OCI-LY3 (cell line): ENCODE data around the gene IGFL1.
"Not testable (repeated sequence)": the region's sequence is repeated elsewhere in the genome, so short reads cannot be mapped to it uniquely, and the experiment has no call there.

Experiments used
- H2AFZ ChIP-seq: fragments of 200-600, 300-600 bp; shearing (Covaris generic); 2 replicates; pipeline ENCODE4 v1.6.0; 2014; ENCODE audit warnings: antibody characterized with exemption, low read depth, low read length
- H3K27ac ChIP-seq: fragments of 200-600, 300-600 bp; sonication (generic); 2 replicates; pipeline ENCODE4 v1.5.1; 2014; ENCODE audit warnings: mild to moderate bottlenecking, low read length, moderate library complexity, mixed read lengths
- H3K27me3 ChIP-seq: fragments of 200-600, 300-600 bp; sonication (generic); 2 replicates; pipeline ENCODE4 v1.6.1; 2014; ENCODE audit warnings: low read depth, low read length, mixed read lengths
- H3K36me3 ChIP-seq: fragments of 200-600, 300-600 bp; sonication (generic); replicated peaks from 2 replicates; pipeline ENCODE3; 2014; ENCODE audit warnings: low read depth, low read length, mixed read lengths
- H3K4me1 ChIP-seq: fragments of 300-600, 200-600 bp; sonication (generic); 2 replicates; pipeline ENCODE4 v1.6.1; 2014; ENCODE audit warnings: low read length, mixed read lengths
- H3K4me2 ChIP-seq: fragments of 200-600, 300-600 bp; sonication (generic); 2 replicates; pipeline ENCODE4 v1.6.1; 2014; ENCODE audit warnings: low read length, mixed read lengths
- H3K4me3 ChIP-seq: fragments of 300-600, 200-600 bp; sonication (generic); 2 replicates; pipeline ENCODE4 v1.5.1; 2014; ENCODE audit warnings: antibody characterized with exemption, mild to moderate bottlenecking, low read length, moderate library complexity
- H3K79me2 ChIP-seq: fragments of 300-600, 200-600 bp; shearing (Covaris generic); 2 replicates; pipeline ENCODE4 v1.6.1; 2014; ENCODE audit warnings: mild to moderate bottlenecking, low read length, mixed read lengths
- H3K9ac ChIP-seq: fragments of 300-600, 200-600 bp; shearing (Covaris generic); 2 replicates; pipeline ENCODE4 v1.6.0; 2014; ENCODE audit warnings: mild to moderate bottlenecking, low read length, moderate library complexity
- H3K9me3 ChIP-seq: fragments of 200-600, 300-600 bp; shearing (Covaris generic); 2 replicates; pipeline ENCODE4 v1.6.1; 2014; ENCODE audit warnings: low read length, mixed read lengths; ENCODE audit not compliant: insufficient read depth
- H4K20me1 ChIP-seq: fragments of 200-600, 300-600 bp; sonication (generic); 2 replicates; pipeline ENCODE4 v1.6.1; 2016; ENCODE audit warnings: low read length, mixed read lengths; ENCODE audit not compliant: insufficient read depth
- EZH2phosphoT487 ChIP-seq: fragments of 200-600 bp; shearing (Covaris generic); IDR thresholded peaks from 2 replicates; pipeline ENCODE4 v1.6.1; 2018; ENCODE audit warnings: antibody characterized with exemption, mixed run types, low read depth
- TF ChIP-seq, protein P1 (sequence below): fragments of 200-600, 300-600 bp; sonication (generic); IDR thresholded peaks from 2 replicates; pipeline ENCODE4 v1.5.1; 2014; ENCODE audit warnings: antibody characterized with exemption, low read length, low read depth

The IGFL1 gene

GRCh38 chr19:46221152-46221551 lies 8.4 kb upstream of the IGFL1 start:
- TF ChIP-seq, protein P1, sequence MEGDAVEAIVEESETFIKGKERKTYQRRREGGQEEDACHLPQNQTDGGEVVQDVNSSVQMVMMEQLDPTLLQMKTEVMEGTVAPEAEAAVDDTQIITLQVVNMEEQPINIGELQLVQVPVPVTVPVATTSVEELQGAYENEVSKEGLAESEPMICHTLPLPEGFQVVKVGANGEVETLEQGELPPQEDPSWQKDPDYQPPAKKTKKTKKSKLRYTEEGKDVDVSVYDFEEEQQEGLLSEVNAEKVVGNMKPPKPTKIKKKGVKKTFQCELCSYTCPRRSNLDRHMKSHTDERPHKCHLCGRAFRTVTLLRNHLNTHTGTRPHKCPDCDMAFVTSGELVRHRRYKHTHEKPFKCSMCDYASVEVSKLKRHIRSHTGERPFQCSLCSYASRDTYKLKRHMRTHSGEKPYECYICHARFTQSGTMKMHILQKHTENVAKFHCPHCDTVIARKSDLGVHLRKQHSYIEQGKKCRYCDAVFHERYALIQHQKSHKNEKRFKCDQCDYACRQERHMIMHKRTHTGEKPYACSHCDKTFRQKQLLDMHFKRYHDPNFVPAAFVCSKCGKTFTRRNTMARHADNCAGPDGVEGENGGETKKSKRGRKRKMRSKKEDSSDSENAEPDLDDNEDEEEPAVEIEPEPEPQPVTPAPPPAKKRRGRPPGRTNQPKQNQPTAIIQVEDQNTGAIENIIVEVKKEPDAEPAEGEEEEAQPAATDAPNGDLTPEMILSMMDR, result no peak
- no peak for TF ChIP-seq EZH2phosphoT487
- Histone ChIP-seq H3K9ac (no peak overlapping the region), H3K4me2 (no peak overlapping the region), H3K27ac (no peak overlapping the region), H3K4me1 (no peaks in the 10 kb centered on the region), H3K27me3 (peaks cover 54% of the 10 kb centered on the region), H3K9me3 (no peaks in the 10 kb centered on the region), H4K20me1 (no peaks in the 10 kb centered on the region), H3K79me2 (no peaks in the 10 kb centered on the region), H3K4me3 (no peak overlapping the region), H2AFZ (no peak overlapping the region), H3K36me3 (no peaks in the 10 kb centered on the region)

DNA sequence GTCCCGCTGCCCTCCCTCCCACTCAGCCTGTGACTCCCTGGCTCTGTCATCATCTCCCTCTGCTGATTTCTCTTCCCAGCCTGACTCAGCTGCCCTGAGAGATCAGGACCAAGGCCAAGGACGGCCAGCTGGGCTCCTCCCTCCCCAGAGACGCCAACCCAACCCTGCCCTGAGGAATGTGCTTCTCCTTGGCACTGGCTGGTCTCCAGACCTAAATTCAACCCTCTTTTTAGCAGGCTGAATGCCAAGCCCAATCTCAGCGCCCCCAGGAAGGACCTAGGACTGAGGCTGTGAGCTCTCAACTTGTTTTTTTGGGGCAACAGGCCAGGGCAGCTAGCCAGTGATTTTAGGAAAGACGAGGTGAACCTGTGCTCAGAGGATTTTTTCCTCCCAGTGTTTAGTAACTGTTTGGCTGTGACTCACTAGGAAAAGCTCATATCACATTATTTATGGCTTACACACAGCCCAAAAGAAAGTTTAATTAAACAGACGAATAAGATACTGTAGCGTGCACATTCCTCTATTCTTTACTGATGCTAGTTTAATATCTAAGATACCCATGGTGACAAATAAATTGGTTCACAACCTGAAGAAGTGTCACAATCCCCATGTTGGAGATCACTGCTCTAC lies 7.4 kb upstream of the IGFL1 start:
- H3K79me2 ChIP-seq, result no peaks in the 10 kb centered on the region
- no peak overlapping the region for H3K4me3 ChIP-seq
- H4K20me1 ChIP-seq, result no peaks in the 10 kb centered on the region
- no peaks in the 10 kb centered on the region for H3K4me1 ChIP-seq
- H3K27me3 ChIP-seq, result peaks cover 55% of the 10 kb centered on the region
- H3K9me3 ChIP-seq, result no peaks in the 10 kb centered on the region
- H2AFZ ChIP-seq, result no peak overlapping the region
- no peak overlapping the region for H3K9ac ChIP-seq
- no peaks in the 10 kb centered on the region for H3K36me3 ChIP-seq
- TF ChIP-seq, protein P1, result no peak
- no peak for TF ChIP-seq EZH2phosphoT487
- no peak overlapping the region for H3K27ac ChIP-seq
- H3K4me2 ChIP-seq, result no peak overlapping the region

DNA sequence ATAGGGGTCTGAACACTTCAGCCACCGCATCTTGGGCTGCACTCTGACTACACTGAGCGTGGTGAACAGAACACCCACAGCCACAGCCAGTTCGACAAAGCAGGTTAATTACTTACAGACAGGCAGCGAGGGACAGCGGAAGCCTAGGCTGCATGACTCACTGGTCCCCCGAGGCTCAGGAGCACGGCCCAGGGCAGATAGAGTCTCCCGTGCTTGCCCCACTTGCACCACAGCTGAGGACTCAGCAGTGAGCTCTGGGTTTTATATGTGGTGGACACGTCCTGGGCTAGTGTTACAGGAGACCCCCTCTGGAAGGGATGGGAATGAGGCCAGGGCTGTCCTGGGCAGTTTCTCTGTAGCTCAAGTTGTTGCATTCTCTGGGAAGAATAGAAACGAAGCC lies 5.8 kb upstream of the IGFL1 start:
- H2AFZ ChIP-seq, H3K27ac ChIP-seq, H3K4me1 ChIP-seq, H3K9ac ChIP-seq, H3K4me2 ChIP-seq, H3K9me3 ChIP-seq, H3K79me2 ChIP-seq, H3K4me3 ChIP-seq, H4K20me1 ChIP-seq, H3K36me3 ChIP-seq: not testable (repeated sequence)
- peaks cover 65% of the 10 kb centered on the region for H3K27me3 ChIP-seq

- H3K9ac ChIP-seq, result no peak overlapping the region
- H3K4me3 ChIP-seq, result no peak overlapping the region
- no peaks in the 10 kb centered on the region for H4K20me1 ChIP-seq
- no peaks in the 10 kb centered on the region for H3K79me2 ChIP-seq
- H3K27me3 ChIP-seq, result peaks cover 75% of the 10 kb centered on the region
- no peak overlapping the region for H3K4me2 ChIP-seq
- no peak overlapping the region for H3K27ac ChIP-seq
- no peaks in the 10 kb centered on the region for H3K9me3 ChIP-seq
- TF ChIP-seq, protein P1, result no peak
- no peak for TF ChIP-seq EZH2phosphoT487
- H3K36me3 ChIP-seq, result no peaks in the 10 kb centered on the region
- no peaks in the 10 kb centered on the region for H3K4me1 ChIP-seq
- H2AFZ ChIP-seq, result no peak overlapping the region
Observed at GRCh38 chr19:46224773-46225172, 4.8 kb upstream of the IGFL1 start.
